T-helper 1 cell (primary cell): ENCODE data around the gene USP17L27.
"Not testable (repeated sequence)": the region's sequence is repeated elsewhere in the genome, so short reads cannot be mapped to it uniquely, and the experiment has no call there.

Experiments
- DNase-seq, 5 donors: peaks; one replicate each; pipeline ENCODE4 v3.0.0-alpha.2; 2012 to 2020
- total RNA-seq, 4 donors: gene quantifications; one replicate each; lab custom pipeline; 2026; lab: John Stamatoyannopoulos, UW

The USP17L27 gene, protein sequence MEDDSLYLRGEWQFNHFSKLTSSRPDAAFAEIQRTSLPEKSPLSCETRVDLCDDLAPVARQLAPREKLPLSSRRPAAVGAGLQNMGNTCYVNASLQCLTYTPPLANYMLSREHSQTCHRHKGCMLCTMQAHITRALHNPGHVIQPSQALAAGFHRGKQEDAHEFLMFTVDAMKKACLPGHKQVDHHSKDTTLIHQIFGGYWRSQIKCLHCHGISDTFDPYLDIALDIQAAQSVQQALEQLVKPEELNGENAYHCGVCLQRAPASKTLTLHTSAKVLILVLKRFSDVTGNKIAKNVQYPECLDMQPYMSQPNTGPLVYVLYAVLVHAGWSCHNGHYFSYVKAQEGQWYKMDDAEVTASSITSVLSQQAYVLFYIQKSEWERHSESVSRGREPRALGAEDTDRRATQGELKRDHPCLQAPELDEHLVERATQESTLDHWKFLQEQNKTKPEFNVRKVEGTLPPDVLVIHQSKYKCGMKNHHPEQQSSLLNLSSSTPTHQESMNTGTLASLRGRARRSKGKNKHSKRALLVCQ
- total RNA-seq, result 0 reads per million in 4 donors

DNA sequence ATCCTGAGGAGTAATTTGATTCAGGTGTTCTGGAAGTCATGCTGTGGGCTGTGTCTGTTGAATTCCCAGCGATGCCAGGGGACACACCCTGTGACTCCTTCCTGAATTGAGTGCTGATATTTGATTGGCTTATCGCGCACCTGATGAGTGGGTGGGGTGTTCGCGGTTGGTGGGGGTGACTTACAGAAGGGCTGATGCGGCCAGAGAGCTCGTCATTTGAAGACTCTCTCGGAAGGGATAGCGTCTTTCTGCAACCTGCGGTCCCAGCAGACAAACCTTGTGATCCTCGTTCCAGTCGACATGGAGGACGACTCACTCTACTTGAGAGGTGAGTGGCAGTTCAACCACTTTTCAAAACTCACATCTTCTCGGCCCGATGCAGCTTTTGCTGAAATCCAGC lies at the start of gene USP17L27:
USP17L27 (plus strand) TSS at position 301 of the 400 bp plus-strand sequence; CDS start at position 301, 0 bp downstream.
- DNase-seq, result not testable (repeated sequence)

DNA sequence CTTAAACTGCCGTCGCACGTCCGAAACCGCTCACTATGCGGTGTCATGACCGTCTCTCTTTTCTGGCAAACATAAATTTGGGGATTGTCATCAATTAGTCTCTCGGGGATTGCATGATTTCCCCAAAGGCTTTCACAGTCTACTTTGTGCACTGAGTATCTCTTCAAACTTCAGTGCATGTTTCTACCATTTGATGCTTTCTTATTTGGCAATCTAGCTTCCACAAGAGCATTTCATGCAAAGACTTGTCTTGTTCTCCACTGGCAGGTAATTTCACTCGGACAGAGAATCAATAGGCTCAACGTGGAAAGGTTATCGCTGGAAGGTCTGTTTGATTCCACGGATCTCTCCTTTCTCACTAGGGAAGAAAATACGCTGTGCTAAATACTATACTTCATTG lies 19.8 kb upstream of the USP17L27 start:
- DNase-seq, result not testable (repeated sequence)

DNA sequence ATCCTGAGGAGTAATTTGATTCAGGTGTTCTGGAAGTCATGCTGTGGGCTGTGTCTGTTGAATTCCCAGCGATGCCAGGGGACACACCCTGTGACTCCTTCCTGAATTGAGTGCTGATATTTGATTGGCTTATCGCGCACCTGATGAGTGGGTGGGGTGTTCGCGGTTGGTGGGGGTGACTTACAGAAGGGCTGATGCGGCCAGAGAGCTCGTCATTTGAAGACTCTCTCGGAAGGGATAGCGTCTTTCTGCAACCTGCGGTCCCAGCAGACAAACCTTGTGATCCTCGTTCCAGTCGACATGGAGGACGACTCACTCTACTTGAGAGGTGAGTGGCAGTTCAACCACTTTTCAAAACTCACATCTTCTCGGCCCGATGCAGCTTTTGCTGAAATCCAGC lies 19.1 kb upstream of the USP17L27 start, which contains the start of gene USP17L24:
USP17L24 (plus strand) TSS at position 301 of the 400 bp plus-strand sequence; CDS start at position 301, 0 bp downstream.
- not testable (repeated sequence) for DNase-seq

DNA sequence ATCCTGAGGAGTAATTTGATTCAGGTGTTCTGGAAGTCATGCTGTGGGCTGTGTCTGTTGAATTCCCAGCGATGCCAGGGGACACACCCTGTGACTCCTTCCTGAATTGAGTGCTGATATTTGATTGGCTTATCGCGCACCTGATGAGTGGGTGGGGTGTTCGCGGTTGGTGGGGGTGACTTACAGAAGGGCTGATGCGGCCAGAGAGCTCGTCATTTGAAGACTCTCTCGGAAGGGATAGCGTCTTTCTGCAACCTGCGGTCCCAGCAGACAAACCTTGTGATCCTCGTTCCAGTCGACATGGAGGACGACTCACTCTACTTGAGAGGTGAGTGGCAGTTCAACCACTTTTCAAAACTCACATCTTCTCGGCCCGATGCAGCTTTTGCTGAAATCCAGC lies 14.3 kb upstream of the USP17L27 start, which contains the start of gene USP17L25:
USP17L25 (plus strand) TSS at position 301 of the 400 bp plus-strand sequence; CDS start at position 301, 0 bp downstream.
- not testable (repeated sequence) for DNase-seq

DNA sequence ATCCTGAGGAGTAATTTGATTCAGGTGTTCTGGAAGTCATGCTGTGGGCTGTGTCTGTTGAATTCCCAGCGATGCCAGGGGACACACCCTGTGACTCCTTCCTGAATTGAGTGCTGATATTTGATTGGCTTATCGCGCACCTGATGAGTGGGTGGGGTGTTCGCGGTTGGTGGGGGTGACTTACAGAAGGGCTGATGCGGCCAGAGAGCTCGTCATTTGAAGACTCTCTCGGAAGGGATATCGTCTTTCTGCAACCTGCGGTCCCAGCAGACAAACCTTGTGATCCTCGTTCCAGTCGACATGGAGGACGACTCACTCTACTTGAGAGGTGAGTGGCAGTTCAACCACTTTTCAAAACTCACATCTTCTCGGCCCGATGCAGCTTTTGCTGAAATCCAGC lies 9.6 kb upstream of the USP17L27 start, which contains the start of gene USP17L26:
USP17L26 (plus strand) TSS at position 301 of the 400 bp plus-strand sequence; CDS start at position 301, 0 bp downstream.
- not testable (repeated sequence) for DNase-seq

DNA sequence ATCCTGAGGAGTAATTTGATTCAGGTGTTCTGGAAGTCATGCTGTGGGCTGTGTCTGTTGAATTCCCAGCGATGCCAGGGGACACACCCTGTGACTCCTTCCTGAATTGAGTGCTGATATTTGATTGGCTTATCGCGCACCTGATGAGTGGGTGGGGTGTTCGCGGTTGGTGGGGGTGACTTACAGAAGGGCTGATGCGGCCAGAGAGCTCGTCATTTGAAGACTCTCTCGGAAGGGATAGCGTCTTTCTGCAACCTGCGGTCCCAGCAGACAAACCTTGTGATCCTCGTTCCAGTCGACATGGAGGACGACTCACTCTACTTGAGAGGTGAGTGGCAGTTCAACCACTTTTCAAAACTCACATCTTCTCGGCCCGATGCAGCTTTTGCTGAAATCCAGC lies 4.8 kb upstream of the USP17L27 start, which contains the start of gene USP17L5:
USP17L5 (plus strand) TSS at position 301 of the 400 bp plus-strand sequence; CDS start at position 301, 0 bp downstream.
- not testable (repeated sequence) for DNase-seq

DNA sequence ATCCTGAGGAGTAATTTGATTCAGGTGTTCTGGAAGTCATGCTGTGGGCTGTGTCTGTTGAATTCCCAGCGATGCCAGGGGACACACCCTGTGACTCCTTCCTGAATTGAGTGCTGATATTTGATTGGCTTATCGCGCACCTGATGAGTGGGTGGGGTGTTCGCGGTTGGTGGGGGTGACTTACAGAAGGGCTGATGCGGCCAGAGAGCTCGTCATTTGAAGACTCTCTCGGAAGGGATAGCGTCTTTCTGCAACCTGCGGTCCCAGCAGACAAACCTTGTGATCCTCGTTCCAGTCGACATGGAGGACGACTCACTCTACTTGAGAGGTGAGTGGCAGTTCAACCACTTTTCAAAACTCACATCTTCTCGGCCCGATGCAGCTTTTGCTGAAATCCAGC lies 4.6 kb downstream of the USP17L27 start, which contains the start of gene USP17L28:
USP17L28 (plus strand) TSS at position 301 of the 400 bp plus-strand sequence; CDS start at position 301, 0 bp downstream.
- DNase-seq, result not testable (repeated sequence)

DNA sequence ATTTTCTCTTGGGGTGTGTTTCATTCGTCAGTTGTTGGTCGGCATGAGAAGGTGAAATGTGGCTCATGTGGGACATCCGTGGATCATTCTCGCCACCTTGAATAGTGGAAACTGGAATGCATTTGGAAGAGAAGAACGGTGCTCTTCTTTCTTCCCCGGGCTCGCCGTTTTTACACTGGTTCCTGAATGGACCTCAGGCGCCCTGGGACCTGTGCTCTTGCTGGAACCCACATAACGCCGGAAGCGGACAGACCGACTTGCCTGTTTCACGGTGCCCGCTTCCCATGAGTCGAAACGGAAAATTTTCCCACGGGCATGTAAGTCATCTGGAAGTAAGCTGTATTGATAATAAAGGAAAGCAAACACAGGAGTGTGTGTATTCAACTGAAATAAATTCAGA lies 6.9 kb downstream of the USP17L27 start:
- DNase-seq, result not testable (repeated sequence)

DNA sequence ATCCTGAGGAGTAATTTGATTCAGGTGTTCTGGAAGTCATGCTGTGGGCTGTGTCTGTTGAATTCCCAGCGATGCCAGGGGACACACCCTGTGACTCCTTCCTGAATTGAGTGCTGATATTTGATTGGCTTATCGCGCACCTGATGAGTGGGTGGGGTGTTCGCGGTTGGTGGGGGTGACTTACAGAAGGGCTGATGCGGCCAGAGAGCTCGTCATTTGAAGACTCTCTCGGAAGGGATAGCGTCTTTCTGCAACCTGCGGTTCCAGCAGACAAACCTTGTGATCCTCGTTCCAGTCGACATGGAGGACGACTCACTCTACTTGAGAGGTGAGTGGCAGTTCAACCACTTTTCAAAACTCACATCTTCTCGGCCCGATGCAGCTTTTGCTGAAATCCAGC lies 9.4 kb downstream of the USP17L27 start, which contains the start of gene USP17L29:
USP17L29 (plus strand) TSS at position 301 of the 400 bp plus-strand sequence; CDS start at position 301, 0 bp downstream.
- DNase-seq, result not testable (repeated sequence)

DNA sequence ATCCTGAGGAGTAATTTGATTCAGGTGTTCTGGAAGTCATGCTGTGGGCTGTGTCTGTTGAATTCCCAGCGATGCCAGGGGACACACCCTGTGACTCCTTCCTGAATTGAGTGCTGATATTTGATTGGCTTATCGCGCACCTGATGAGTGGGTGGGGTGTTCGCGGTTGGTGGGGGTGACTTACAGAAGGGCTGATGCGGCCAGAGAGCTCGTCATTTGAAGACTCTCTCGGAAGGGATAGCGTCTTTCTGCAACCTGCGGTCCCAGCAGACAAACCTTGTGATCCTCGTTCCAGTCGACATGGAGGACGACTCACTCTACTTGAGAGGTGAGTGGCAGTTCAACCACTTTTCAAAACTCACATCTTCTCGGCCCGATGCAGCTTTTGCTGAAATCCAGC lies 18.9 kb downstream of the USP17L27 start, which contains the start of gene USP17L30:
USP17L30 (plus strand) TSS at position 301 of the 400 bp plus-strand sequence; CDS start at position 301, 0 bp downstream.
- DNase-seq, result not testable (repeated sequence)

DNA sequence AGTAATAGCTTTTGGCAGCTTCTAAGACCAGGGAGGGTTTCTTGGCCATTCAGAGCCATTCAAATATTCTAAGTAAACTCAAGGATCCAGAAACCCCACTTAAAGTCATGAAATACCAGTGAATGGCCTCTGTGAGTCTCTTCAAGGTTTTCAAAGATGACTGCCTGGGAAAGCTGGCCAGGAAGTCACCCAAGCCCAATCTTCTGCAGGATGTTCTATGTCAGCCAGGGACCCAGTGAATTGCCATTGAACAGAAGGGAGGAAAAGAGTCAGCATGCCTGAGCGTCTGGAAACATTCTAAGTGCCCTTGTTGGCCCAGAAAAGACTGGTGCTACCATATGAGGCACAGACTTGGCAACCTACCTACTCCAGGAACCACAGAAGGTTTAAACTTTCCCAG lies 35.9 kb downstream of the USP17L27 start:
- DNase-seq, result not testable (repeated sequence)

DNA sequence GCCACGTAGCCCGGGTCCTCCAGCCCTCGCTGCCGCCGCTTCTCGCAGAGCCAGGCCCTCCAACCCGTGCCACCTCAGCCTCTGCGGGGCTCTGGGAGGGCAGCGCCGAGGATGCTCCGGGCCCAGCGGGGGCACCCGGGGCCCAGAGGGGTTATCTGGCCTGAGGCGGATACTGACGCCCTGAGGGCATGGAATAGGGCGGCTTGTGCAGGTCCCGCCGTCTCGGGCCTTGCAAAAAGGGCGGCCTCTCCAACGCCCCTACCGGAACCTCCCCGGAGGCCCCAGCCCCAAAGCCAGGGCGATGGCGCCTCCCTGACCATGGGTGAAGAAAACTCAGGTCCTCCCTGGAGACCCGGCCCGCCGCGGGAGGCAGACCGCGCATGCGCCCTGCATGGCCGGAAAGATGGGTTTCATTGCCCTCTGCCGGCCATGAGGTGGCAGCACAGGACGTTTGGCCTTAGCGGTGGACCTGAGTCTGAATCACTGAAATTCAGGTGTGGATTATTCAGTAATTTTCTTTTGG lies 37.1 kb downstream of the USP17L27 start:
- DNase-seq, result peak; percentile 1 to 48 (median 39)

DNA sequence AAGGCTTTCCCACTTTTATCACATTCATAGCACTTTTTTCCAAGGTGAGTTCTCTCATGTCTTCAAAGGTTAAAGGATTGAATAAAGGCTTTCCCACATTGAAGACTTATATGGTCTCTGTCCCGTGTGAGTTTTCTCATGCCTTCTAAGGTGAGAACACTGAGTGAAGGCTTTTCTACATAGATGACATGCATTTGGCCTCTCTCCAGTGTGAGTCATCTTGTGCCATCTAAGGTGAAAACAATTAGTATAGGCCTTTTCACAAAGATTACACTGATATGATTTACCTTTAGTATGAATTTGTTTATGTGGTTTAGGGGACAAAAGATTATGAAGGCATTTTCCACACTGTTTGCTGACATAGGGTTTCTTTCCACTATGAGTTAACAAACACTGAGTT lies 40.2 kb downstream of the USP17L27 start:
- no peak for DNase-seq

DNA sequence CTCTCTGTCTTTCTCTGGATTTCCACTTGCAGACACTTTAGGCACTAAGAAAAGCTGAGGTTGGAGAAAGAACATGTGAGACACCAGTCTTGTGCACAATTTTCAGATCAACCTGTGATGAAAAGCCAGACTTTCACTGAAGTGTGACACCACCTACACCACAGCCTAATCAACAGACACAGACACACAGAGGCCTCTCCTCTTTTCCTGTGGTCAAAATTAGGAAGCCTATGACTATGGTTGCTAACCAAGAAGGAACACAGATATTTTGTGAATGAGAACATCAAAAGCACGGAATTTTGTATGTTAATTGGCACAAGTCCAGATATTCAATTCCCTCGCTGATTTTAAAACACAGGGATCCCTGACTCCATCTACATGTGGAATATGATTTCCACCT lies 45.1 kb downstream of the USP17L27 start:
- DNase-seq, result not testable (repeated sequence)
